GM23248 (cell line): ENCODE results near the gene ELAC2. TPM values are rescaled to one million over a fixed set of nuclear protein-coding genes. Genes with fewer than 3 reads are reported as not detected.

Experiments
- DNase-seq: peaks from one replicate; pipeline ENCODE4 v3.0.0-alpha.2; 2015
- H2AFZ ChIP-seq: fragments of 200-600 bp; sonication (generic); 2 replicates; pipeline ENCODE4 v1.6.1; 2016; ENCODE audit warnings: antibody characterized with exemption
- H3F3A ChIP-seq: fragments of 200-600 bp; sonication (generic); 2 replicates; pipeline ENCODE4 v1.6.1; 2016; ENCODE audit warnings: mild to moderate bottlenecking, antibody characterized with exemption, mixed run types; ENCODE audit not compliant: insufficient read depth
- H3K27ac ChIP-seq: fragments of 200-600 bp; sonication (generic); 2 replicates; pipeline ENCODE4 v1.5.1; 2016; ENCODE audit warnings: mild to moderate bottlenecking
- H3K27me3 ChIP-seq: fragments of 200-600 bp; sonication (generic); replicated peaks from 2 replicates; pipeline ENCODE4 v1.6.1; 2016; ENCODE audit warnings: mild to moderate bottlenecking; ENCODE audit not compliant: insufficient read depth
- H3K36me3 ChIP-seq: fragments of 200-600 bp; sonication (generic); 2 replicates; pipeline ENCODE4 v1.6.1; 2016; ENCODE audit warnings: low read depth, mild to moderate bottlenecking
- H3K4me1 ChIP-seq: fragments of 200-600 bp; sonication (generic); 2 replicates; pipeline ENCODE4 v1.6.1; 2016; ENCODE audit warnings: mild to moderate bottlenecking; ENCODE audit not compliant: insufficient read depth
- H3K4me2 ChIP-seq: fragments of 200-600 bp; sonication (generic); one replicate; pipeline ENCODE4 v1.6.1; 2016; ENCODE audit warnings: mild to moderate bottlenecking; ENCODE audit not compliant: unreplicated experiment
- H3K4me3 ChIP-seq: fragments of 200-600 bp; sonication (generic); 2 replicates; pipeline ENCODE4 v1.5.1; 2016; ENCODE audit warnings: mild to moderate bottlenecking
- H3K79me2 ChIP-seq: fragments of 200-600 bp; sonication (generic); 2 replicates; pipeline ENCODE4 v1.6.1; 2016; ENCODE audit warnings: mild to moderate bottlenecking; ENCODE audit not compliant: insufficient read depth
- H3K9ac ChIP-seq: fragments of 200-600 bp; sonication (generic); 2 replicates; pipeline ENCODE4 v1.6.1; 2016; ENCODE audit warnings: mild to moderate bottlenecking
- H3K9me2 ChIP-seq: fragments of 200-600 bp; sonication (generic); 2 replicates; pipeline ENCODE4 v1.6.1; 2016; ENCODE audit warnings: mixed run types, mild to moderate bottlenecking, moderate library complexity; ENCODE audit not compliant: insufficient read depth
- H3K9me3 ChIP-seq: fragments of 200-600 bp; sonication (generic); one replicate; pipeline ENCODE4 v1.6.1; 2017; ENCODE audit warnings: low read depth
- H4K20me1 ChIP-seq: fragments of 200-600 bp; sonication (generic); 2 replicates; pipeline ENCODE4 v1.6.0; 2016; ENCODE audit not compliant: insufficient read depth
- EZH2 ChIP-seq: fragments of 200-600 bp; sonication (generic); IDR thresholded peaks from 2 replicates; pipeline ENCODE4 v1.6.1; 2018; ENCODE audit warnings: antibody characterized with exemption, mild to moderate bottlenecking; ENCODE audit not compliant: insufficient read depth, poor library complexity, severe bottlenecking
- EZH2phosphoT487 ChIP-seq: fragments of 200-600 bp; sonication (generic); IDR thresholded peaks from 2 replicates; pipeline ENCODE4 v1.6.1; 2018; ENCODE audit warnings: antibody characterized with exemption, moderate library complexity, mild to moderate bottlenecking, low read depth; ENCODE audit not compliant: insufficient read depth
- WGBS, 2 experiments: methylation state at CpG; one replicate each; pipeline ENCODE4 v1.1.6; 2015 to 2017; ENCODE audit warnings: low lambda C conversion rate in 2 of 2, low coverage in 1 of 2; ENCODE audit errors: missing lambda C conversion rate in 2 of 2; 5-methylcytosine and 5-hydroxymethylcytosine counted together
- in situ Hi-C: fragments of 300-500 bp; cut with MboI; formaldehyde crosslinking; loops from 2 replicates; pipeline ENCODE4 v1.15.0; 2020
- polyA plus RNA-seq: library from polyadenylated mRNA; unstranded; fragments of >200 nt; fragmentation: Nextera tagmentation; extraction: Ambion mirVana; gene quantifications from 2 replicates; pipeline ENCODE4 v1.2.1, GENCODE V29; 2016
- total RNA-seq: library from RNA; depleted of rRNA; stranded (reverse); fragments of >200 nt; shearing (Covaris generic); gene quantifications from 2 replicates; pipeline ENCODE4 v1.2.3, GENCODE V29; 2014

The ELAC2 gene
- total and polyA plus RNA-seq, 2 experiments from 2014 or later = 42.2 to 66.5 TPM

GRCh38 chr17:13038931-13039665 is 21.3 kb upstream of the ELAC2 start:
- Histone ChIP-seq H3K4me2 (no peak overlapping the region), H3K4me1 (peaks cover 10% of the 10 kb centered on the region; the same call in 1 of the 2 replicates), H3K9me3 (no peaks in the 10 kb centered on the region), H3K27me3 (no peaks in the 10 kb centered on the region), H3K4me3 (no peak overlapping the region), H3K27ac (no peak overlapping the region), H3K36me3 (no peaks in the 10 kb centered on the region), H3K9ac (no peak overlapping the region), H3F3A (no peaks in the 10 kb centered on the region), H2AFZ (no peak overlapping the region), H3K79me2 (no peaks in the 10 kb centered on the region), H4K20me1 (no peaks in the 10 kb centered on the region), H3K9me2 (no peaks in the 10 kb centered on the region)
- DNase-seq = no peak
- TF ChIP-seq EZH2phosphoT487 = no peak
- no peak for TF ChIP-seq EZH2
- 79 to 81% methylated on average over 4 of the region's 4 CpGs for WGBS, 2 experiments
- in situ Hi-C loops = loop anchor here (25.0 kb wide), 2 partner anchors 548 to 1898 kb away; no protein-coding TSS in a partner anchor

DNA sequence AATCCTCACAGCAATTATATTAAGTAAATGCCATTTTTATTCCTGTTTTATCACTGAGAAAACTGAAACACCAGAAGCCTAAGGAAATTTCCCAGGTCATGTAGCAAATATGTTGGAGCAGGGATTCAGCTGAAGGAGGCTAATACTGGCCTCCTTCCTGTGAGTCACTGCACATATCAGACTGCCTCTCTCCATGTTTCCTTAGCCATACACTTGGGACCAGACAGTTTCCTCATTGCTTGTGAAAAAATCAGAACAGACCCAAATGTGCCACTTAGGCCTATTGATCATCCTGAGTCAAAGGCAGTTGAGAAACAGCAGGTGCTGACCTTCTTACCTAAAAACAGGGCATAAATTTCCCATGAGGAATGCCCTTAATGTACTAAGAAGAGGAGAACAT is 18.9 kb upstream of the ELAC2 start:
- no peak overlapping the region for H3K4me2 ChIP-seq
- no peaks in the 10 kb centered on the region for H3K36me3 ChIP-seq
- H3K9ac ChIP-seq = no peak overlapping the region
- DNase-seq = peak; percentile 20
- H3F3A ChIP-seq = no peaks in the 10 kb centered on the region
- H3K4me3 ChIP-seq = no peak overlapping the region
- H3K4me1 ChIP-seq = peaks cover 9% of the 10 kb centered on the region; the same call in 1 of the 2 replicates
- H3K79me2 ChIP-seq = no peaks in the 10 kb centered on the region
- no peaks in the 10 kb centered on the region for H3K27me3 ChIP-seq
- no peak overlapping the region for H2AFZ ChIP-seq
- TF ChIP-seq EZH2phosphoT487 = no peak
- no peak for TF ChIP-seq EZH2
- no peaks in the 10 kb centered on the region for H4K20me1 ChIP-seq
- H3K9me3 ChIP-seq = no peaks in the 10 kb centered on the region
- in situ Hi-C loops = loop anchor here (25.0 kb wide), 2 partner anchors 551 to 1901 kb away; no protein-coding TSS in a partner anchor
- H3K27ac ChIP-seq = no peak overlapping the region
- no peaks in the 10 kb centered on the region for H3K9me2 ChIP-seq

DNA sequence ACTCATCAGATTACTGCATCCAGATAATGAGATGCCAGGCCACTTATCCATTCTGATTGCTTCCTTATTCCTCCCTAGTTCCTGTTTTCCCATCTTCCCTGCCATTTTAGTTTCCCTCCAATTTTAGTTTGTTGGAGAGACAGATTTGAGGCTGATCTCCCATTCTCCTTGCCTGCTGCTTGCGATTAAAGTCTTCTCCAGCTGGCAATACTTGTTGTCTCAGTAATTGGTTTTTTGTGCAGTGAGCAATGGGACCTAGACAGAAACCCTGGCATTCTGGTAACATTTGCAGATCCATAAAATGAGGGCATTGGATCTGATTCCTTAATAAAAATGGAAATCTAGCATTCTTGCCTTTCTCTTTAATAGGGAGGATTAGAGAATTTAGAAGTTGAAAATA is 17.6 kb upstream of the ELAC2 start:
- Histone ChIP-seq H3K4me3 (no peak overlapping the region), H3K9ac (no peak overlapping the region), H3K79me2 (no peaks in the 10 kb centered on the region), H3K4me1 (no peaks in the 10 kb centered on the region), H3K36me3 (no peaks in the 10 kb centered on the region), H3K27me3 (no peaks in the 10 kb centered on the region), H3K9me2 (no peaks in the 10 kb centered on the region), H4K20me1 (no peaks in the 10 kb centered on the region), H3K9me3 (no peaks in the 10 kb centered on the region), H2AFZ (no peak overlapping the region), H3F3A (no peaks in the 10 kb centered on the region), H3K4me2 (no peak overlapping the region), H3K27ac (no peak overlapping the region)
- TF ChIP-seq EZH2 (no peak), EZH2phosphoT487 (no peak)
- WGBS, 2 experiments = 71 to 87% methylated on average over 1 of the region's 1 CpG
- no peak for DNase-seq
- in situ Hi-C loops = loop anchor here (25.0 kb wide), 2 partner anchors 552 to 1902 kb away; no protein-coding TSS in a partner anchor

DNA sequence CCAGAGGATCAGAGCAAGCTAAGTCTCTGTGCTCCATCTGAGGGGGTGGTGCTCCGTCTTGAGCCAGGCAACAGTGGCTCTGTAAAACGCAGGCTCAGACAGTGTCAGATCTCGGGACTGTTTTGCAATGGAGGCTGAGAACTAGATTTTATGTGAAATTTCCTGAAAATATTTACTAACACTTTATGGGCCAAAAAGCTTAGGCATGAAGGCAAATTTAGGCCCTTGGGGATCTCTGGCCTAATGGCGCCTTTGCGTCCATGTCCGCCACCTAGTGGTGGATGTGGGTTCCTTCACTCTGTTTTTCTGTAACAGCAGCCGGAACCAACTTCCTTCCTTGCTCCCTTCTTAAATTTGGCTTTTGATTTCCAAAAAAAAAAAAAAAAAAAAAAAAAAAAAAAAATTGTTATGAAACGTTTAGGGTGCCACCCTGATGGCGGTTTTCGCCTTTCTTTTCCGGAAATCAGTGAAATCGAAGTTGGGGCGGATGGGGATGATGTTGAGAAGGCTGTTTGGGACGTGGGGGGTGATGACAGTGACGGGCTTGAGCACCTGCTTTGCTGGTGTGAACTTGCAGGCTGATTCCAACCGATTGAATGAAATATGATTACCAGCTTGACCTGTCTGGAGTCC is 14.0 kb upstream of the ELAC2 start:
- no peaks in the 10 kb centered on the region for H3F3A ChIP-seq
- H3K27ac ChIP-seq = no peak overlapping the region
- no peaks in the 10 kb centered on the region for H3K9me3 ChIP-seq
- TF ChIP-seq EZH2 = no peak
- TF ChIP-seq EZH2phosphoT487 = no peak
- H3K9ac ChIP-seq = no peak overlapping the region
- H3K36me3 ChIP-seq = no peaks in the 10 kb centered on the region
- 38 to 42% methylated on average over 16 of the region's 16 CpGs for WGBS, 2 experiments
- H3K4me3 ChIP-seq = no peak overlapping the region
- in situ Hi-C loops = loop anchor here (25.0 kb wide), 2 partner anchors 555 to 1905 kb away; no protein-coding TSS in a partner anchor
- no peaks in the 10 kb centered on the region for H3K27me3 ChIP-seq
- H2AFZ ChIP-seq = peak overlapping the region; percentile 57
- H3K9me2 ChIP-seq = no peaks in the 10 kb centered on the region
- peak; percentile 77 for DNase-seq
- H3K79me2 ChIP-seq = no peaks in the 10 kb centered on the region
- H3K4me2 ChIP-seq = no peak overlapping the region
- H4K20me1 ChIP-seq = no peaks in the 10 kb centered on the region
- no peaks in the 10 kb centered on the region for H3K4me1 ChIP-seq
